ENCODE measurements around the gene POLR3H.

POLR3H gene

DNA sequence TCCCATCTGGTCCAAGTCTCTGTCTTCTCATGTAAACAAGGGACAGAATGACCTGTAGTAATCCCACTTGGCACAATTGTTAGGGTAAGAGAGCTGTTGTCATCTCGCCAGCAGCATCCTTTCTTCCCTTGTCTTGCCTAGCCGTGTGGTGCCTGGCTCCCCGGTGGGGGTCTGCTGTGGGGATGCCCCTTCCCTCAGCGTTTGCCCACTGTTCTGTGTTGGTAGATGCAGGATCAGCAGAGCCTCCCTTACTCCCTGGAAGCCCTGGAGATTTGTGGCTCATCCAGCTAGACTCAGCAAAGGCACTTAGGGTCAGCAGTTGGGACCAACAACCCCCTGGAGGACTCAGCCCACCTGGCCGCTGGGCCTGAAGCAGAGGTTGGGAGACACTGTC is 62.3 kb downstream of the POLR3H start:
- no peak for DNase-seq (ENCODE audit: low read depth in 2 of 2)

- no peak for DNase-seq (ENCODE audit: low read depth in 2 of 2)
These were observed 63.0 kb downstream of the POLR3H start for GRCh38 chr22:41481131-41481830.

- DNase-seq (ENCODE audit: low read depth in 2 of 2): no peak
These were observed 63.9 kb downstream of the POLR3H start for GRCh38 chr22:41480397-41480735.

- DNase-seq (ENCODE audit: low read depth in 2 of 2): no peak
These were observed 64.4 kb downstream of the POLR3H start for GRCh38 chr22:41479671-41480396.

GRCh38 chr22:41478891-41479521 is 65.3 kb downstream of the POLR3H start:
- DNase-seq (ENCODE audit: low read depth in 2 of 2): no peak

- DNase-seq (ENCODE audit: low read depth in 2 of 2): no peak
These were observed 65.8 kb downstream of the POLR3H start for GRCh38 chr22:41478473-41478872.

All from activated CD4-positive, alpha-beta T cell treated with anti-CD3 and anti-CD28 coated beads for 24 hours (primary cell).